Measurements from ENCODE around the gene SYMPK. TPM values are rescaled to one million over a fixed set of nuclear protein-coding genes. Genes with fewer than 3 reads are reported as not detected.

SYMPK gene
- total RNA-seq, 1 experiment from 2014 or later, result 33.0 TPM

DNA sequence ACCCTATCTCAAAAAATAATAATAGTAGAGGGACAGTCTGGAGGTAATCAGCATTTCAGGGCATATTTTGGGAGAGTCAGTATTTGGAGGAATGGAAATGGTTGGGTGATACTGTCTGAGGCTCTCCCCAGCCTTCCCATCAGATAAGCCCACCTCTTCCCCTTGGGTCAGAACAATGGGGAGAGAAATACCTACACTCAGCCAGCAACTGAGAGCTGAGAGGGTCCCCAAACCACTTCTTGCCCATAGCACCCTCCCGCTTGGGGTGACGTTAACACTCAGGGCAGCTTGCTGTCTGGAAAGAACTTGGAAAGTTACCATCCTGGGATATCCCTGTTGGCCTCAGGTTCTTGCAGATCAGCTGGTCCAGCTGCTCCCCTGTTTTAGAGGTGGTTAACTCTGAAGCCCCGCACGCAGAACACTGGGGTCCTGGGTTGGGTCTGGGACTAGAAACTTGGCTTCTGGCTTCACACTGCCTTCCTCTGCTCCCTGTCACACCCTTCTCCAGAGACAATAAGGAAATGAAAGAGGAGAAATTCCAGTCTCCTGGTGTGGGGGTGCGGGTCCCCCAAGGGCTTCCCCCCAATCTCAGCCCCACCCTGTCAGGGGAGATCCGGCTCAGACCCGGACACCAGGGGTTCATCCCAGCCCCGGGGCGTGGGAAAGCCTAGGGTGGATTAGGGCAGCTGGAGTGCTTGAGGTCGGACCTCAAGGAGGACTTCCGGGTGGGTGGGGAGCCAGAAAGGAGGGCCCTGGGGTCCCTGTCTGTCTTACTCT, 3.6 kb upstream of the SYMPK start:
- DNase-seq (ENCODE audit: low read depth), result no peak

DNA sequence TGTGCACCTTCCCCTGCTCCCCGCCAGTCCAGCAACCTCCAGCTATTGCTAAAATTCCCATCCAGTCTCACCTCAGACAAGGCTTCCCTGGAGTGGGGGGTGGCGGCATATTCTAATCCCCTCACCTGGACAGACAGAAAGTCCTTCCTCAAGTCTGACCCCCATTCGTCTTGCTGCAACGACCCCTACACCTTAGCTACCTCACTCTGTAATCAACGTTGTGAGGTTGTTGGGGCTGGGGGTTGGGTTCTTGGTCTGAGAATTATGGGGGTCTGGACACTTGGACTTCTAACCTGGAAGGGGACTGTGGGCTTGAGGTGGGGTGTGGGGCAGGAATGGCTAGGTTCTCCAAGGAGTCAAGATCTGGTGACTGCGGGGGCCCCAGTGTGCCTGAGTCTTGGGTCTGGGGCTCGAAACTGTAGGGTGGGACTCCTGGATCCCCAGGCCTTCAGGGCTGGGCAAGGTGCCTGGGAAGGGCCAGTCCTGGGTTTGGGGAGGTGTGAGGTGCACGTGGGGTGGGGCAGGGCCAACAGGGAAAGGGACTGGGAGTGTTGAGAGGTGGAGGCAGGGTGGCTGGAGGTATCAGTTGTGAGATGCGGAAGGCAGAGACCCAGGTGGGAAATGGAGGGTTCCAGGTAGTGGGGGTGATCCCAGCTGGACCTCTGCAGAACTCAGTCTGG, 2.5 kb upstream of the SYMPK start:
- no peak for DNase-seq (ENCODE audit: low read depth)

DNA sequence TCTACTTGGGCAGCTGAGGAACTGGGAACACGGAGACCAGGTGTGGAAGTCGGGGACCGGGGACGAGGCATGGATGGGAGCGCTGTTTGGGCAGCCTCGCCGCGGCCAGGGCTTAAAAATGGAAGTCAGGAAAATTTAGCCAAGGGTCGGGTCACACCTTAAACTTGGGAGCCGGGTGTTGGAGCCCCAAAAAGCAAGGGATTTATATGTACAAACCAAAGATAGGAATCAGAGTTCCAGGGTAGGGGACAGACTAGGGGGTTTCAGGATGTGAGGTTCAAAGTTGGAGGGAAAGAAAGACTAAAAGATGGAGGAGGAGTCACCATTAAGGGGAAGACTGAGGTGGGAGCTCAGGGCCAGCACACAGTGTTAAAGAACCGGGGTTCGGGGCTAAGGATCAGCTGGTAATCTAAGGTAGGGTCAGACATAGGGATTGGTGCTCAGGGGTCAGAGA, 1.7 kb upstream of the SYMPK start:
- no peak for DNase-seq (ENCODE audit: low read depth)

DNA sequence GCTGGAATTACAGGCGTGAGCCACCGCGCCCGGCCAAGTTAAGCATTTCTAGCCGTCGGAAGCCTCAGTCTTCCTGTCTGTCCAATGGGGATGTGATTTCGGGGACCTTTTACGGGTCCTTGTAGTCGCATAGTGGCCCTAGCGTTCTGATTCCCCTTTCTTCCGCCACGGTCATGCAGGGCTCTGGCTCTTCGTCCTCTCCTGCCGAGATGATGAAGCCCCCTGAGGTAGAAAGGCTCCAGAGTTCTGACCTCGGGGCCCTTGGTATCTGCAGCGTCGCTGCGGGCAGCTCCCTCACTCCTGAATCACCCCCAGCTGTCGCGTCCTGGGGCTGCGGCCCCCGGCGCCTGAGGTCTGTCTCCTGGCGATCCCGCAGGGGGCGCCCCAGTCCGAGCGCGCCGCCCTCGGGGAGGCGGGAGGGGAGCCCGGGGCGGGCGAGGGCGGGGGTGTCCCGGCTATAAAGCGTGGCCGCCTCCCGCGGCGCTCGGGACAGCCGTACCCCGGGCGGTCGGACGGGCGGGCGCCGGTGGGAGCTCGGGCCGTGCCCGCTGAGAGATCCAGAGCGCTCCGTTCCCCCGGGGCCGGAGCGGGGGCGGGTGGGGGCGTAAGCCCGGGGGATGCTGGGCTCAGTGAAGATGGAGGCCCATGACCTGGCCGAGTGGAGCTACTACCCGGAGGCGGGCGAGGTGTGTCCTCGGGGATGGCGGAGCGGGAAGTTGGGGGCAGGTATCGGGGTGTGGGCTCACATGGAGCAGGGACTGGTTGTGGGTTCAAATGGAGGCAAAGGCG, 1.1 kb upstream of the SYMPK start, which contains the start of gene FOXA3:
FOXA3 (plus strand) TSS at position 487 of the 789 bp plus-strand sequence; CDS start at position 618, 131 bp downstream.
- DNase-seq (ENCODE audit: low read depth), result peak; percentile 40

DNA sequence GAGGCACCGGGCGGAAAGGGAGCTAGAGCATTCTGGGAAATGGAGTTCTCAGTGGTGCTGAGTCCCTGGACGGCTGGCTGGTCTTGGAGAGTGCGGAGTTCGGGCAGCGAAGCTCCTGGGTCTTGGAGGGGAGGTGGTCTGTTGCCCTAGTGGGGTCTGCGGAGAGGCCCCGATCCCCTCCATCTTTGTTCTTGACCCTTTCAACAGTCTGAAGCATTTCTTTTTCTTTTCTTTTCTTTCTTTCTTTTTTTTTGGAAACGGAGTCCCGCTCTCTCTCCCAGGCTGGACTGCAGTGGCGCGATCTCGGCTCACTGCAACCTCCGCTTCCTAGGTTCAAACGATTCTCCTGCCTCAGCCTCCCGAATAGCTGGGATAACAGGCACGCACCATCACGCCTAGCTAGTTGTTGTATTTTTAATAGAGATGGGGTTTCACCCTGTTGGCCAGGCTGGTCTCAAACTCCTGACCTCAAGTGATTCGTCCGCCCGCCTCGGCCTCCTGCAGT, 440 bp upstream of the SYMPK start:
- no peak for DNase-seq (ENCODE audit: low read depth)

DNA sequence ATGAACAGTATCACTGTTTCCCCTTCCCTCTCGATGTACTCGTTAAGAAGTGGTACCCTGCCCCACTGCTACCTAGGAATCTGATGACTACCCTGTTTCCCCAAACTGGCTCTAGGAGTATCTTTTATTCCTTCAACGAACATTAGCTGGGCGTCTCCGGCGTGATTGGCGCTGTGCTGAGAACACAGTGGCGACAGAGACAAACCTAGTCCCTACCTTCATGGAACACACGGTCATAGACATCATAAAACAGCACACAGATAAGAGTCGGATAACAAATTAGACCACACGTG, 730 bp downstream of the SYMPK start:
- DNase-seq (ENCODE audit: low read depth), result no peak

DNA sequence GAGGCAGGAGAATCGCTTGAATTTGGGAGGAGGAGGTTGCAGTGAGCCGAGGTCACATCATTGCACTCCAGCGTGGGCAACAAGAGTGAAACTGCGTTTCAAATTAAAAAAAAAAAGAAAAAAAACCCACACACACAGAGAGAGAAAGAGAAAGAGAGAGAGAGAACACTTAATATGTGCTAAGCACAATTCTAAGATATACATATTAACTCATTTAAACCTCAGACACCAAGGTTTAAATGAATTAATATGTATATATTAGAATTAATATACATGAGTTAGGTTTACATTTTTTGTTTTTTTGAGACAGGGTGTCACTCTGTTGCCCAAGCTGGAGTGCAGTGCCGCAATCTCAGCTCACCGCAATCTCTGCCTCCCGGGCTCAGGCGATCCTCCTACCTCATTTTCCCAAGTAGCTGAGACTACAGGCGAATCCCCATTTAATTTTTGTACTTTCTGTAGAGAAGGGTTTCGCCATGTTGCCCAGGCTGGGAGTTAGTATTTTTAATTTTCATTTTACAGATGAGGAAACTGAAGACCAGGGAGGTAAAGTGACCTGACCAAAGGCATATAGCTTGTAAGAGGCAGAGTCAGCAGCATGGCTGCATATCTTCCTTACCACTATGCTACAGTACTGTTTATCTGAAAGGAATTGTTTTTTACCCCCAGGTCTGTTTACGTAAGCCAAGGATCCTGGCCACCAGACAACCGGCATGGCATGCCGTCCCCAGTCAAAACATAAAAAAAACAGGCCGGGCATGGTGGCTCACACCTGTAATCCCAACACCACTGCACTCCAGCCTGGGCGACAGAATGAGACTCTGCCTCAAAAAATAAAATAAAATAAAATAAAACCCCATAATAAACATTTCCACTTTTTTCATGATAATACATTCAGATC, 2.3 kb downstream of the SYMPK start:
- DNase-seq (ENCODE audit: low read depth), result no peak

DNA sequence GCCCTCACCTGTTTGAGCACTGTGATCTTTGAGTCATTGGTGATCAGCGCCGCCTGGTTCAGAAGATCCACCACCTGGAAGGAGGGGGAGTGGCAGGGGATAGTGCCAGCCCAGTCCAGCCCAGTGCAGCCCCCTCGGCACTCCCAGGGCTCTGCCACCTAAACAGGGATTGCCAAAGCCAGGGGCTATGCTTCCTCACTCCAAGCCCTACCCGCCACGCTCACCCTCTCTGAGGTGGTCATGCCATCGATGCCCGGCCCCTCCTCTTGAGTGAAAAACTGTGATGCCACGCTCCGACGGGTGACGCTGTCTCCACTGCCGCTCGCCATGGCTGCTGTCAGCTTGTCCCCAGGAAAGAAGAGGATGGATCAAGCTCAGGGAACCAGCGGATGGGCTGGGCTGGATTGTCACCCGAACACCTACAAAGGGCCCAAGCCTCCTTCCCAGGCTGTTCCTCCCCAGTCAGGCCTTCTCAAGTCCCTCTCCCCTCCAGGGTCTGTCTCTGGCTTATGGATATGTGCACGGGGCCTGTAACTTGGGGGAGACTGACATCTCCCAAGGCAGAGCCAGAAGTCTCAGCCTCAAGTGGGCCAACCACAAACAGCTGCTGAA, 8.7 kb downstream of the SYMPK start:
- no peak for DNase-seq (ENCODE audit: low read depth)

DNA sequence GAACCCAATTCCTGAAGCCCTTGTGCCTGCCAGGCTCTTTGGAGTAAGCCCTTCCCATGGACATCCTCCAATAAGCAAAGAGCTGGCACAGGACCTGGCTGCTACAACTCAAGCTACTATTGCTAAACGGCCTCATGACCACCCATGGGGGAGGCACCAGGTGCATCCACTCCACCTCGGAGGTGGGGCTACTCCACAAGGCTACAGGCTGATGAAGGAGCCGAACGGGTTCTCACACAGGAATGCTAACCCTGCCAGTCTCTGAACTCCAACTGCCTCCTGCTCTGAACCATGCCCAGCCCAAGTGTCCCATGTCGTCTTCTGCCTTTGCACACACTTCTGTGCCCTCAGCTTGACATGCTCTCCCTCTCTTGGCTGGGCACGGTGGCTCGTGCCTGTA, 10.0 kb downstream of the SYMPK start:
- DNase-seq (ENCODE audit: low read depth), result no peak

DNA sequence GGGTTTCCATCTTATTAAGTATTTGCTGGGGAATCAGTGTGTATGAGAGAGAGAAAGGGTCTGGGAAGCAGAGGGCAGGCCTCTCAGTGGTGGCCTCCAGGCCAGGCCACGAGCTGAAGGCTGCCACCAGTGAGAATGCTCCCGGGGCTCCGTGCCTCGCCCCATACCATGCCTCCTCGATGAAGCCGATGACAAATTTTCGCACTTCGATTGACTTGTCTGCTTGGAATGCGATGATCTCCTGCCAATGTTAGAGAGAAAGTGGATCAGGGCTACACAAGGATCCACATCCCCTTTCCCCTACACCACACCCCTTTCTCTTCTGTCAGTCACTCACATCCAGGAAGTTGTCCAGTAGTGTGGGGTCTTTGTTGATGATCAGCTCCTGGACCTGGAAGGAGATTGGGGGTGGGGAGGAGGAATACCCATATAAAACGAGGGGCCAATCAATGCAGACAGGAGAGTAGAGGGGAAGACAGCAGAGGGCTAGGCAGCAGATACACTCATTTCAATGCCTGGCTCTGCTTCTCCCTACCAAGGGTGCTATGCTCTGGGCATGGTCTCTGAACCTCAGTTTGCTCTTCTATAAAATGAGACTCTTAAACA, 10.7 kb downstream of the SYMPK start:
- no peak for DNase-seq (ENCODE audit: low read depth)

DNA sequence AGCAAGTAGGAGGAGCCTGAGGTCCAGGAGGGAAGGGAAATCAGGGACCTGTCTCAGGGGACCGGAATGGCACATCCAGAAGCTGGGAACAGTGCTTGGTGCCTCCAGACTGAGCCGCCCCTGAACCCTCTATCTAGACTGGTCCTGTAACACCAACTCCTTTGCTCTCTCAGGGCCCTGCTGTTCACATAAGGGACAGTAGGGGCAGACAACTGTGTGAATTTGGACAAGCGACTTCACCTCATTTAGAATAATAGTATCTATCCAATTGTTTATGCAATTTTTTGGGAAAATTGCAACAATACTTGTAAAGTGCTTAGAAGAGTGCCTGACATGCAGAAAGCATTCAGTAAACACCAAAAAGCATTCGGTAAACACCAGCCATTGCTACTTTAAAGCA, 14.0 kb downstream of the SYMPK start:
- no peak for DNase-seq (ENCODE audit: low read depth)

DNA sequence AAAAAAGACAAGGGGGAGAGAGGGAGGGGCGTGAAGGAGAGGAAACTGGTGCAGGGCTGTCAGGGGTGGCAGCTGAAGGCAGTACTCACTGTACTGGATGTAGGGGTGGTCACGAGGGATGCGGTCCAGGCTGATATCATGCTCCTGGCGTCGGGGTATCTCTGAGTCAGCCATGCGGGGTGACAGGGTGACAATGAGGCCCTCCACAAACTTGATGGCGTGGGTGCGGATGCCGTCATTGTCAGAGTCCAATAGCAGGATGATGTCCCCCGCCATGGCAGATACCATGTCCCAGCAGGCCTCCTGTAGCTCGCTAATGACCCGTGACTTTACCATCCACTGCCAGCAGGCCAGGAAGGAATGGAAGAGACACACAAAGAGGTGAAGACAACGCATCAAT, 15.3 kb downstream of the SYMPK start:
- DNase-seq (ENCODE audit: low read depth), result no peak

DNA sequence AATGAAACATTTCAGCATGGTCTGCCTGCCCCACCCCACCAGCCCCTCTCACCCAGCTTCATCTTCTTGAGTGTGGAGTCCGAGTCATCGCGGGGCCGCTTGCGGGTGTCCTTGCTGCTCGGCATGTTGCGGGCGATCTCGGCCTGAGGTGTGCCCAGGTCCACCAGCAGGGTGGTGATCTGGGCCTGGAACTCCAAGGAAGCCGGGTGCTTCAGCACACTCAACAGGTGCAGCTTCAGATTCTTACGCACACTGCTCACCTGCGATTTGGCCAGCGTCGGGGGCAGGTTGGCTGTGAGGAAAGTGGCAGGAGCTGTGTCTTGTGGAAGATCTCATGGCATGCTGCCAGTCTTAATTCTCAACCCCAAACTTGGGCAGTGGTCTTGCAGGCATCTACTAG, 20.7 kb downstream of the SYMPK start:
- no peak for DNase-seq (ENCODE audit: low read depth)

DNA sequence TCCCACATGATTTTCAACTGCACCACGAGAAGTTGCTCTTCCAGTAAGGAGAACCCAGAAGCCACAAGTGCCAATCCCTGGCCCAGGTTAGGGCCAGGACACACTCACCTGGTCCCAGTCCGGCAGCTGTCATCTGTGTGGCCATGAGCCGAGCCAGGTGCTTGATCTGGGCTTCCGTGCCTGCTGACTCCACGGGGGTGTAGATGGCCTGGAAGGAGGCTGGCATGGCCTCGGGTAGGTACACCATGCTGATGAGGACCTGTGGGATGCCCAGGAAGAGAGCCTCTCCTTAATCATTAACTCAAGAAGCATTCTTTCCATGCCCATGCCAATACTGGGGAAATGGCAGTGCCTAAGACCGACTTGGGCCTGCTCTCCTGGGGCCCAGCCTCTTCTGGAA, 28.0 kb downstream of the SYMPK start:
- DNase-seq (ENCODE audit: low read depth), result no peak

DNA sequence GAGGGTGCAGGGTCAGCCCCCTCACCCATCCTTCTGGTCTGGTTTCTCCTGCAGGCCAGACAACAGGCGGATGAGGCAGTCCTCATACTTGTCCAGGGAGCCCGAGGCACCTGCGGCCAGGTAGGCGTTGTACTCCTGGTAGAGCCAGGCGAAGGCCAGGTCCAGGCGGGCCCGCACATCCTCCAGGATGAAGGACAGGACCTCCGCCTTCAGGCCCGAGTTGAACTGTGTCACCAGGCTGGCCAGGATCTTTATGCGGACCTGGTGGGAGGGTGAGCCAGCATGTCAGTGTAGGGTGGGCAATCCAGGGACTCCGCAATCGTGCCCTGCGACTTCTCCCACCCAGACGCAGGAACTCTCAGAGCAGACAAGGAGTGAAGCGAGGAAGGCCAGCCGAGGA, 34.0 kb downstream of the SYMPK start:
- DNase-seq (ENCODE audit: low read depth), result no peak

DNA sequence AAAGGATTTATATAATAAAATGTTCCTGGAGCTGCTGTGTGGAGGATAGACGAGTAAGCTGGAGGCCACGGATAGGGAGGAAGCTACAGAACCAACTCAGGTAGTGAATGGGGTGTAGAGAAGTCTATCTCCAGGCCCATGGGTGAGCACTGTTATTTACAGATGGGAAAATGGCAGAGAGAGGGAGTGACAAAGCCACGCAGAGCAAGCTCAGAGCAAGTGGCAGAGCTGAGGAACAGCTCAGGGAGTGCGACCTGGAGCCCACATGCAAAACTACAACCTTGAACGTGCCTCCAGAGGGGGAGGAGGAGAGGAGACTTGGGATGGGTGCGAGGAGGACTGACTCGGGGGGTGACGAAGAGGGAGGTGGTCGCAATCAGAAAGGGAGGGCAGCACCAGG, 34.4 kb downstream of the SYMPK start:
- DNase-seq (ENCODE audit: low read depth), result no peak

DNA sequence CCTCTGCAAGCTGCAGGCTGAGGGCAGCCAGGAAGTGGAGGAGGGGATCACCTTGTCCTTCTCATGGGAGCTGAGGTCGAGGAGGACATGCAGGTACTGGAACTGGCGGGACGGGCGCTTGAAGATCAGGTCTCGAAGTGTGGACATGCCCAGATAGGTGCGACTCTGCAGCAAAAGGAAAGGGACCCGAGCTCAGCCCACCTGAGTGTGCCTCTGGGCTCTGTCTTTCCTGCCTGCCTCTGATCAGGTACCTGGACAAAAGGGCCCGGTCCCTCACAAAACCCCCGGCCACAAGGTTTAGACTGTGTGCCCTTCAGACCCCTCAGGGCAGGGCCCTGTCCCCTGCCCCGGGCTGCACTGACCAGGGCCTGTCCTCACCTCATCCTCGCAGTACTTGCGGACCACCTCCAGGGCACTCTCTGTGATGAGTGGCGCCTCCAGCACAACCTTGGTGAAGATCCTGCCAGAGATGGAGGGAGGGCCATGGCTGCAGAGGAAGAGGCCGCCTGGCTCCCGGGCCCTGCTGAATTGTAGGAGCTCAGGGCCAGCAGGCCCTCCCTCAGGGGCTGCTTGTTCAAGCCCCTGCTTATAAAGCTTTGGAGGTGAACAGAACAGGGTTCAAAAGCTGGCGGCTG, 35.4 kb downstream of the SYMPK start:
- DNase-seq (ENCODE audit: low read depth), result no peak

DNA sequence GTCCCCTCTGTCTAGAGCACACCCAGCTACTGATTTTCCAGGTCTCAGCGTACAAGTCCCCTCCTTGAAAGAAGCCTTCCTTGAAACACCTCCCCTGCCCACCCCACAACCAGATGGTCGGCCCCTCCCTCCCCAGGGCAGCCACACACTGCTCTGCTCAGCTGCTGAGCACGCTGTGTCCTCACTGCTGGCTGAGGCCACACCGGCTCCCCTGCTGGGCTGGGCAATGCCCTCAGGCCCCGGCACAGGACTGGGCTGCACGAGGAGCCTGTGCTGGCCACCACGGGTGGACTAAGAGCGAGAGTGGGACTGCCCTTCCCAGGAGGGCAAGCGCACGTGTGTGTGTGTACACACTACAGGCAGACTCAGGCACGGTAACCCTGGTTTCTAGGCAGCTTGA, 36.0 kb downstream of the SYMPK start:
- DNase-seq (ENCODE audit: low read depth), result no peak

DNA sequence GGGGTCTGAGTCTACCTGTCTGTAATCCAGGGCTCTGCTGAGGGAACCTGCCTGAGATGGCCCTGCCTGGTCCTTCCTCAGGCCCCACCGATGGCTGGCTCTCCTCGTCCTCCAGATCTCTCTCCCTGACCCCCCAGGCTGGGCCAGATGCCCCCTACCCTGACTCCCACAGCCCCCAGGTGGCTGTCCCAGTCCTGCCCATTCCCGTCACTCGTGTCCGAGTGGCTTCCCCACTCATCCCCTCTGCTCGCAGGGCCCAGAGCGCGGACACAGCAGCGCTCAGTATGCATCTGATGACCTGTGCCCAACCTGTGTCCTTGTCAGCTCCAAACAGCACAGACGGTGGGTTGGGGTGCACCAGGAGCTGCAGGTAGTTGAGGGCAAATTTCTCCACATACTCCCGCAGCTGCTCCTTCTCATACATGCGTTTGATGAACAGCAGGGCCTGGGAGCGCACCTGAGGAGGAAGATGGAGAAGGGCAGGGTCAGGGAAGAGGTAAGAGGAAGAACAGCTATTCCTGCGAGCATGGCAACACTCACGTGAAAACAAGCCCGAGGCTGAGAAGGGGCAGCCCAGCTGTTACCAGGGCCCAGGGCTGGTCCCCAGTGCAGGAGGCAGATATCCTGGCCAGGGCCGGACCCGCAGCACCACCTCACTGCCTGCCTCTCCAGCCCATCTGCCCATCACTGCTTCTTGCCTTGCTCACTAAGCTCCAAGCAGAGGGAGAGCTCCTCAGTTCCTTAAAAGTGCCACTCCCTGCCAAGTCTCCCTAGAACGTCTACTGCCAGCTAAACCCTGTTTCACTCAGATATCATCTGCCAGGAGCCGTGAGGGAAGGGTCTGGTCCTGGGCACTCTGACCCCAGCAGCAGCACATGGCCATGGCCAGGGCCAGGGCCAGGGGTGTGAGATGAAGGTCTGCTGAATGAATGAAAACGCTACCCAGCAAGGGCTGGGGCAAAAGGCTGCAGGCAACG, 36.7 kb downstream of the SYMPK start:
- DNase-seq (ENCODE audit: low read depth), result no peak

Measured in RPMI7951 (cell line).